Spleen (tissue), 7 donors: ENCODE measurements around the gene PHTF1.

Experiments
- POLR2A ChIP-seq, 3 donors: fragments of 450-650 bp; IDR thresholded peaks; one replicate each; pipeline ENCODE4 v1.5.1; 2017; ENCODE audit warnings: antibody characterized with exemption in 3 of 3, mild to moderate bottlenecking in 1 of 3
- TF ChIP-seq, protein P1 (sequence below), 11 experiments: fragments of 200-600 bp in 7 of 11; fragments of 450-650 bp in 4 of 11; sonication (generic) in 4 of 11; IDR thresholded peaks in 8 of 11; conservative IDR thresholded peaks in 3 of 11; 1 replicate in 7 of 11; 2 replicates in 4 of 11; pipeline versions ENCODE4 v1.4.0 to v1.8.0; 2016 to 2021; ENCODE audit warnings: antibody characterized with exemption in 11 of 11, inconsistent platforms in 4 of 11, mild to moderate bottlenecking in 1 of 11
- donor health status: DM: no; HTN: no; CAD: no; lungs with moderate emphysema.
- donor health status: DM: no; HTN: no; CAD: no.
- donor health status: DM: no; HTN: no; CAD: no.

DNA sequence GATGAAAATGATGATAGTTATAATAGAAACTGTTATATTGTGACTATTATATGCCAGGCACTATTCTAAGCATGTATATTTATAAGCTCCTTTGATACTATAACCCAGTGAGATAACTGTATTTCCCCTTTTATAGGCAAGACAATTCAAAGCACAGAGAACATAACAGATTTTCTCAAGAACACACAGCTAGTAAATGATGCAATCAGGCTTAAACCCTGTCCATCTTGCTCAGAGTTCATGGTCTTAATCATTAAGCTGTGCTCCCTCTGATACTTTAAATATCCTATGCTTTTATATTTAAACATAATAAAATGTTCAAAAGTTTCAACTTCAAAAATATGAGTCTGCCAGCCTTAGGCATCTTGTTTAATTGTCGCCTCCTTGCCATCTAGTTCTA, 88.6 kb downstream of the PHTF1 start:
- TF ChIP-seq, protein P1, sequence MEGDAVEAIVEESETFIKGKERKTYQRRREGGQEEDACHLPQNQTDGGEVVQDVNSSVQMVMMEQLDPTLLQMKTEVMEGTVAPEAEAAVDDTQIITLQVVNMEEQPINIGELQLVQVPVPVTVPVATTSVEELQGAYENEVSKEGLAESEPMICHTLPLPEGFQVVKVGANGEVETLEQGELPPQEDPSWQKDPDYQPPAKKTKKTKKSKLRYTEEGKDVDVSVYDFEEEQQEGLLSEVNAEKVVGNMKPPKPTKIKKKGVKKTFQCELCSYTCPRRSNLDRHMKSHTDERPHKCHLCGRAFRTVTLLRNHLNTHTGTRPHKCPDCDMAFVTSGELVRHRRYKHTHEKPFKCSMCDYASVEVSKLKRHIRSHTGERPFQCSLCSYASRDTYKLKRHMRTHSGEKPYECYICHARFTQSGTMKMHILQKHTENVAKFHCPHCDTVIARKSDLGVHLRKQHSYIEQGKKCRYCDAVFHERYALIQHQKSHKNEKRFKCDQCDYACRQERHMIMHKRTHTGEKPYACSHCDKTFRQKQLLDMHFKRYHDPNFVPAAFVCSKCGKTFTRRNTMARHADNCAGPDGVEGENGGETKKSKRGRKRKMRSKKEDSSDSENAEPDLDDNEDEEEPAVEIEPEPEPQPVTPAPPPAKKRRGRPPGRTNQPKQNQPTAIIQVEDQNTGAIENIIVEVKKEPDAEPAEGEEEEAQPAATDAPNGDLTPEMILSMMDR (IDR thresholded peaks at IDR 0.05 in 8 of 11, conservative IDR thresholded peaks at IDR 0.05 in 3 of 11), result no peak
- TF ChIP-seq POLR2A (IDR thresholded peaks at IDR 0.05), result no peak
